ENCODE results near the gene PRDM10. TPM values are rescaled to one million over a fixed set of nuclear protein-coding genes. Genes with fewer than 3 reads are reported as not detected.
"Not testable (repeated sequence)": the region's sequence is repeated elsewhere in the genome, so short reads cannot be mapped to it uniquely, and the experiment has no call there.

The PRDM10 gene
- total and polyA plus RNA-seq, 8 donors = 1.7 to 148 (median 7.0) TPM

DNA sequence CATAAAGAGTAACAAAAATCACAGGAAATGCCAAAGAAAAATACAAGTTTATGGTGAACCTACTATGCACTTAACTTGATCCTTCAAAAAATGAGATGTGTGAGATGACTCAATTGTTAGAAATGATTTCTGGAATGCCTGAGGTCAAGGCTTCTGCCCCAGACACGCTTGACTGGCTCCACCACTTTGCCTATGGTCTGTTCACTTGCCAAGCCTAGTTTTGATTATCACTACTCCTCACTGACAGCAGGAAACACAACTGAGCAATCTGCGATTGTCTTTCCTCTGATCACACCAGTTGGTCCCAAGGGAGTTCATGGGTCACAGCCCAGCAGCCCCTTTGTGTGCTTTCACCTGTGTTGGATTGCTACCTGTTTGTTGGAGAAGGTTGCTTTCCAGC lies 20.6 kb upstream of the PRDM10 start:
- DNase-seq = no peak

DNA sequence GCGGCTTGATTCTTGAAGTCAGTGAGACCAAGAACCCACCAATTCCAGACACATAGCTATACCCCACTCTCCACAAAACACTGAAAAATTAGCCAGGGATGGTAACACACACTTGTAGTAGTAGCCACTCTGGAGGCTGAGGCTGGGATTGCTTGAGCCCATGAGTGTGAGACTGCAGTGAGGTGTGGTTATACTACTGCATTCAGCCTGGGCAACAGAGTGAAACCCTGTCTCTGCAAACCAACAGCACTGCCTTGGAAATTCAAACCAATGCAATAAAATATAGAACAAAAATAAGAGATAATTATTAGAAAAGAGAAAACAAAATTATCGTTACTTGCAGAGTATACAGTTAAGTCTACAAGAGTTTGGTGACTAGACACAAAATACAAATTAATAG lies 20.2 kb upstream of the PRDM10 start:
- WGBS, 5 donors = 93 to 96% (median 96%) methylated on average over 2 of the region's 2 CpGs
- TF ChIP-seq POLR2A (IDR thresholded peaks at IDR 0.05) (no peak), EP300 (IDR thresholded peaks at IDR 0.05) (no peak), POLR2AphosphoS5 (IDR thresholded peaks at IDR 0.05) (no peak)
- TF ChIP-seq, protein P1, sequence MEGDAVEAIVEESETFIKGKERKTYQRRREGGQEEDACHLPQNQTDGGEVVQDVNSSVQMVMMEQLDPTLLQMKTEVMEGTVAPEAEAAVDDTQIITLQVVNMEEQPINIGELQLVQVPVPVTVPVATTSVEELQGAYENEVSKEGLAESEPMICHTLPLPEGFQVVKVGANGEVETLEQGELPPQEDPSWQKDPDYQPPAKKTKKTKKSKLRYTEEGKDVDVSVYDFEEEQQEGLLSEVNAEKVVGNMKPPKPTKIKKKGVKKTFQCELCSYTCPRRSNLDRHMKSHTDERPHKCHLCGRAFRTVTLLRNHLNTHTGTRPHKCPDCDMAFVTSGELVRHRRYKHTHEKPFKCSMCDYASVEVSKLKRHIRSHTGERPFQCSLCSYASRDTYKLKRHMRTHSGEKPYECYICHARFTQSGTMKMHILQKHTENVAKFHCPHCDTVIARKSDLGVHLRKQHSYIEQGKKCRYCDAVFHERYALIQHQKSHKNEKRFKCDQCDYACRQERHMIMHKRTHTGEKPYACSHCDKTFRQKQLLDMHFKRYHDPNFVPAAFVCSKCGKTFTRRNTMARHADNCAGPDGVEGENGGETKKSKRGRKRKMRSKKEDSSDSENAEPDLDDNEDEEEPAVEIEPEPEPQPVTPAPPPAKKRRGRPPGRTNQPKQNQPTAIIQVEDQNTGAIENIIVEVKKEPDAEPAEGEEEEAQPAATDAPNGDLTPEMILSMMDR (IDR thresholded peaks at IDR 0.05) = no peak
- Histone ChIP-seq H3K9me3 (no peaks in the 10 kb centered on the region), H3K27me3 (no peaks in the 10 kb centered on the region), H3K4me3 (no peak overlapping the region), H3K27ac (no peak overlapping the region), H3K4me1 (no peaks in the 10 kb centered on the region), H3K36me3 (no peaks in the 10 kb centered on the region)
- intact Hi-C loops (cut with DNase I; ENCODE audit: low total_unique reads) = no loop called here
- no peak for DNase-seq

More for the DNA sequence above, 20.6 kb upstream of the PRDM10 start:
- Histone ChIP-seq H3K4me3 (no peak overlapping the region), H3K4me1 (no peaks in the 10 kb centered on the region), H3K27me3 (no peaks in the 10 kb centered on the region), H3K27ac (no peak overlapping the region), H3K36me3 (no peaks in the 10 kb centered on the region), H3K9me3 (no peaks in the 10 kb centered on the region)
- 51 to 68% (median 56%) methylated on average over 2 of the region's 2 CpGs for WGBS, 5 donors
- intact Hi-C loops (cut with DNase I; ENCODE audit: low total_unique reads) = no loop called here
- TF ChIP-seq POLR2A (IDR thresholded peaks at IDR 0.05) (no peak), EP300 (IDR thresholded peaks at IDR 0.05) (no peak), POLR2AphosphoS5 (IDR thresholded peaks at IDR 0.05) (no peak)
- TF ChIP-seq, protein P1 (IDR thresholded peaks at IDR 0.05) = no peak

DNA sequence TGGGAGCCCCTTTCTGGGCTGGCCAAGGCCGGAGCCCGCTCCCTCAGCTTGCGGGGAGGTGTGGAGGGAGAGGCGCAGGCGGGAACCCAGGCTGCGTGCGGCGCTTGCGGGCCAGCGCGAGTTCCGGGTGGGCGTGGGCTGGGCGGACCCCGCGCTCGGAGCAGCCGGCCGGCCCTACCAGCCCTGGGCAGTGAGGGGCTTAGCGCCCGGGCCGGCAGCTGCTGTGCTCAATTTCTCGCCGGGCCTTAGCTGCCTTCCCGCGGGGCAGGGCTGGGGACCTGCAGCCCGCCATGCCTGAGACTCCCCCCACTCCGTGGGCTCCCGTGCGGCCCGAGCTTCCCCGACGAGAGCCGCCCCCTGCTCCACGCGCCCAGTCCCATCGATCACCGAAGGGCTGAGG lies 19.0 kb upstream of the PRDM10 start:
- H3K27ac ChIP-seq; H3K4me3 ChIP-seq; DNase-seq; H3K4me1 ChIP-seq; H3K9me3 ChIP-seq; H3K36me3 ChIP-seq; intact Hi-C loops (cut with DNase I; ENCODE audit: low total_unique reads); H3K27me3 ChIP-seq: not testable (repeated sequence)
- WGBS, 5 donors = 86 to 98% (median 97%) methylated on average over 7 to 38 of the region's 38 CpGs

DNA sequence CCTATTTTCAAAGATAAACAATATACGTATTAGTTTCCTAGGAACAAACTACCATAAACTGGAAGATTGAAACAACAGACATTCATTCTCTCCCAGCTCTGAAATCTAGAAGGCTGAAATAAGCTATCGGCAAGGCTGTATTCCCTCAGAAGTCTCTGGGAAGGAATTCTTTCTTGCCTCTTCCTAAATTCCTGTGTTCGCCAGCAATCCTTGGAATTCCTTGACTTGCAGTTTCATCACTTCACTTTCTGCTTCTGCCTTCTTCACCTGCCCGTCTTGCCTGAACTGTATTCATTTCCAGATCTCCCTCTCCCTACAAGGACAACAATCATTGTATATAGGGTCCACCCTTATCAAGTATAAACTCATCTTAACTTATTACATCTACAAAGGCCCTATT lies 17.7 kb upstream of the PRDM10 start:
- Histone ChIP-seq H3K4me3 (no peak overlapping the region), H3K9me3 (no peaks in the 10 kb centered on the region), H3K27me3 (no peaks in the 10 kb centered on the region), H3K36me3 (no peaks in the 10 kb centered on the region), H3K4me1 (no peaks in the 10 kb centered on the region), H3K27ac (no peak overlapping the region)
- WGBS, 5 donors = 74 to 91% (median 87%) methylated on average over 4 of the region's 4 CpGs
- intact Hi-C loops (cut with DNase I; ENCODE audit: low total_unique reads) = no loop called here
- TF ChIP-seq POLR2A (IDR thresholded peaks at IDR 0.05) (no peak), POLR2AphosphoS5 (IDR thresholded peaks at IDR 0.05) (no peak)
- TF ChIP-seq, protein P1 (IDR thresholded peaks at IDR 0.05) = no peak
- no peak for DNase-seq

DNA sequence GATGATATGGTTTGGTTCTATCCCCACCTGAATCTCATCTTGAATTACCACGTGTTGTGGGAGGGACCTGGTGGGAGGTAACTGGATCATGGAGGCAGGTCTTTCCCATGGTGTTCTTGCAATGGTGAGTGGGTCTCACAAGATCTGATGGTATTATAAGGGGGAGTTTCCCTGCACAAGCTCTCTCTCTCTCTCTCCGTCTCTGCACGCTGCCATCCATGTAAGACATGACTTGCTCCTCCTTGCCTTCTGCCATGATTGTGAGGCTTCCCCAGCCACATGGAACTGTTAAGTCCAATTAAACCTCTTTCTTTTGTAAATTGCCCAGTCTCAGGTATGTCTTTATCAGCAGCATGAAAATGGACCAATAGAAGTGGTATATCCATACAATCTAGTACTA lies 13.2 kb upstream of the PRDM10 start:
- H3K4me3 ChIP-seq; H3K4me1 ChIP-seq; DNase-seq; H3K36me3 ChIP-seq; H3K9me3 ChIP-seq; H3K27ac ChIP-seq; intact Hi-C loops (cut with DNase I; ENCODE audit: low total_unique reads); H3K27me3 ChIP-seq: not testable (repeated sequence)
- 91 to 100% (median 95%) methylated on average over 3 of the region's 3 CpGs for WGBS, 5 donors

DNA sequence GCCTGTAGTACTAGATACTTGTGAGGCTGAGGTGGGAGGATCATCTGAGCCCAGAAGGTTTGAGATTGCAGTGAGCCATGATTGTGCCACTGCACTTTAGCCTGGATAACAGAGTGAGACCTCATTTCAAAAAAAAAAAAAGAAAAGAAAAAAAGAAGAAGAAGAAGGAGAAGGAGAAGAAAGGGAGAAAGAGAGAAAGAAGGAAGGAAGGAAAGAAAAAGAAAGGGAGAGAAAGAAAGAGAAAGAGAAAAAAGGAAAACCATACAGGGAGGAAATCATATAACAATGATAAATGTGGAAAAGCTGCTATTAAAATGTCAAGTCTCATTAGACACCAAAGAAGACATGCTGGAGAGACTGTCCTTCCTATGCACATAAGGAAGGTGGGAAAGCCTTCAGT lies 5.7 kb upstream of the PRDM10 start:
- no peak for DNase-seq
- TF ChIP-seq EP300 (IDR thresholded peaks at IDR 0.05) = no peak
- TF ChIP-seq, protein P1 (IDR thresholded peaks at IDR 0.05) = no peak
- TF ChIP-seq POLR2AphosphoS5 (IDR thresholded peaks at IDR 0.05) = no peak
- no peak for TF ChIP-seq POLR2A (IDR thresholded peaks at IDR 0.05)
- H3K4me1 ChIP-seq = peaks cover 6 to 13% (median 8%) of the 10 kb centered on the region in 4 donors
- H3K4me3 ChIP-seq = no peak overlapping the region
- H3K27ac ChIP-seq = no peak overlapping the region
- H3K9me3 ChIP-seq = no peaks in the 10 kb centered on the region
- intact Hi-C loops (cut with DNase I; ENCODE audit: low total_unique reads) = no loop called here
- H3K36me3 ChIP-seq = no peaks in the 10 kb centered on the region
- H3K27me3 ChIP-seq = no peaks in the 10 kb centered on the region
